ENCODE results near the gene RNF222. TPM values are rescaled to one million over a fixed set of nuclear protein-coding genes. Genes with fewer than 3 reads are reported as not detected.

RNF222 gene
- total RNA-seq, 1 experiment from 2014 or later: 0.09 TPM

DNA sequence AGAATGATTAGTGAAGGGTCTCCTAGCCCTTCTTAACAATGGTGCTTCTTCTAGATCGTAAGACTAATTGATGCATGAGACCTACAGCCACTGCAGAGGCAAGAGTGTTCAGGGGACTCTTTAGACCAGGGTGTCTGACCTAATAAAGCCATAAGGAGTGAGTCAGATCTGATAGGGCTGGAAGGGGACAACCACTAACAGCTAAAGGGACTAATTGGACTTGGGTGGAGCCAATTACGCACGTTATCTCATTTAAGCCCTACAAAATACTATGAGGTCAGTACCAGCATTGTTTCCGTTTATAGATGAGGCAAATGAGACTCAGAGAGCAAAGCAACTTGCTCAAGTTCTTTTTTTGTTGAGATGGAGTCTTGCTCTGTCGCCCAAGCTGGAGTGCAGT is 14.5 kb upstream of the RNF222 start:
- Histone ChIP-seq H4K8ac (replicated peaks; ENCODE audit: insufficient read length, low read depth, low read length) (no peak overlapping the region), H3K79me2 (ENCODE audit: insufficient read depth, low read length) (no peaks in the 10 kb centered on the region), H3K18ac (ENCODE audit: insufficient read length, low read depth, low read length) (no peak overlapping the region), H2BK5ac (ENCODE audit: insufficient read length, low read length) (no peak overlapping the region), H2AK5ac (ENCODE audit: insufficient read length, low read length) (no peak overlapping the region), H3K23me2 (ENCODE audit: insufficient read length, low read depth, low read length, poor library complexity, severe bottlenecking) (no peaks in the 10 kb centered on the region), H3K23ac (ENCODE audit: insufficient read length, low read depth, low read length) (no peak overlapping the region), H3K4me1 (ENCODE audit: insufficient read depth, low read length) (no peaks in the 10 kb centered on the region), H2BK15ac (ENCODE audit: low read depth, low read length) (no peak overlapping the region), H2BK12ac (ENCODE audit: insufficient read length, low read depth, low read length) (no peak overlapping the region), H3K4me2 (ENCODE audit: insufficient read depth, insufficient read length, low read length) (no peak overlapping the region), H3K27ac (ENCODE audit: insufficient read length, low read depth, low read length) (no peak overlapping the region), H2BK20ac (ENCODE audit: low read depth, low read length, poor library complexity, severe bottlenecking) (no peak overlapping the region), H3T11ph (ENCODE audit: low read length) (no peak overlapping the region), H3K27me3 (ENCODE audit: insufficient read depth, low read length) (no peaks in the 10 kb centered on the region), H4K5ac (ENCODE audit: insufficient read length, low read depth, low read length) (no peak overlapping the region), H3K9ac (ENCODE audit: extremely low read depth, insufficient read length, low read length) (no peak overlapping the region), H2AFZ (ENCODE audit: low read length) (no peak overlapping the region), H2BK120ac (ENCODE audit: low read depth, low read length, poor library complexity, severe bottlenecking) (no peak overlapping the region), H3K4ac (ENCODE audit: low read depth, low read length) (no peak overlapping the region), H3K9me3 (ENCODE audit: control insufficient read depth, low read depth, low read length) (no peaks in the 10 kb centered on the region), H3K79me1 (ENCODE audit: insufficient read depth, low read depth, low read length, poor library complexity, severe bottlenecking) (no peaks in the 10 kb centered on the region), H3K56ac (ENCODE audit: insufficient read length, low read depth, low read length) (no peak overlapping the region), H4K91ac (ENCODE audit: insufficient read length, low read depth, low read length) (no peak overlapping the region), H3K14ac (ENCODE audit: insufficient read depth, low read length) (no peak overlapping the region), H4K20me1 (ENCODE audit: control insufficient read depth, insufficient read depth, insufficient read length) (no peaks in the 10 kb centered on the region)
- TF ChIP-seq, protein P1, sequence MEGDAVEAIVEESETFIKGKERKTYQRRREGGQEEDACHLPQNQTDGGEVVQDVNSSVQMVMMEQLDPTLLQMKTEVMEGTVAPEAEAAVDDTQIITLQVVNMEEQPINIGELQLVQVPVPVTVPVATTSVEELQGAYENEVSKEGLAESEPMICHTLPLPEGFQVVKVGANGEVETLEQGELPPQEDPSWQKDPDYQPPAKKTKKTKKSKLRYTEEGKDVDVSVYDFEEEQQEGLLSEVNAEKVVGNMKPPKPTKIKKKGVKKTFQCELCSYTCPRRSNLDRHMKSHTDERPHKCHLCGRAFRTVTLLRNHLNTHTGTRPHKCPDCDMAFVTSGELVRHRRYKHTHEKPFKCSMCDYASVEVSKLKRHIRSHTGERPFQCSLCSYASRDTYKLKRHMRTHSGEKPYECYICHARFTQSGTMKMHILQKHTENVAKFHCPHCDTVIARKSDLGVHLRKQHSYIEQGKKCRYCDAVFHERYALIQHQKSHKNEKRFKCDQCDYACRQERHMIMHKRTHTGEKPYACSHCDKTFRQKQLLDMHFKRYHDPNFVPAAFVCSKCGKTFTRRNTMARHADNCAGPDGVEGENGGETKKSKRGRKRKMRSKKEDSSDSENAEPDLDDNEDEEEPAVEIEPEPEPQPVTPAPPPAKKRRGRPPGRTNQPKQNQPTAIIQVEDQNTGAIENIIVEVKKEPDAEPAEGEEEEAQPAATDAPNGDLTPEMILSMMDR (conservative IDR thresholded peaks at IDR 0.05): no peak
- H3K36me3 Mint-ChIP-seq (ENCODE audit: insufficient read depth in 1 of 3, low read depth in 3 of 3): no peaks in the 10 kb centered on the region
- H3K4me3 Mint-ChIP-seq: no peak overlapping the region; a peak in 1 of 5 replicates
- H3K27ac Mint-ChIP-seq: no peak overlapping the region
- peaks cover 14 to 15% of the 10 kb centered on the region in 2 experiments for H3K4me1 Mint-ChIP-seq
- H3K27me3 Mint-ChIP-seq (ENCODE audit: low read depth): peaks cover 8% of the 10 kb centered on the region
- no peaks in the 10 kb centered on the region for H3K9me3 Mint-ChIP-seq
- no CpG with 5 or more reads among the region's 5 CpGs for WGBS (ENCODE audit: extremely low coverage, insufficient read length, low lambda C conversion rate)
- DNase-seq: no peak

All from H9 (cell line).